ENCODE results near the gene CILP2. TPM values are rescaled to one million over a fixed set of nuclear protein-coding genes. Genes with fewer than 3 reads are reported as not detected.

The CILP2 gene
- total RNA-seq, 2 experiments from 2014 or later: 1.1 to 1.7 TPM

DNA sequence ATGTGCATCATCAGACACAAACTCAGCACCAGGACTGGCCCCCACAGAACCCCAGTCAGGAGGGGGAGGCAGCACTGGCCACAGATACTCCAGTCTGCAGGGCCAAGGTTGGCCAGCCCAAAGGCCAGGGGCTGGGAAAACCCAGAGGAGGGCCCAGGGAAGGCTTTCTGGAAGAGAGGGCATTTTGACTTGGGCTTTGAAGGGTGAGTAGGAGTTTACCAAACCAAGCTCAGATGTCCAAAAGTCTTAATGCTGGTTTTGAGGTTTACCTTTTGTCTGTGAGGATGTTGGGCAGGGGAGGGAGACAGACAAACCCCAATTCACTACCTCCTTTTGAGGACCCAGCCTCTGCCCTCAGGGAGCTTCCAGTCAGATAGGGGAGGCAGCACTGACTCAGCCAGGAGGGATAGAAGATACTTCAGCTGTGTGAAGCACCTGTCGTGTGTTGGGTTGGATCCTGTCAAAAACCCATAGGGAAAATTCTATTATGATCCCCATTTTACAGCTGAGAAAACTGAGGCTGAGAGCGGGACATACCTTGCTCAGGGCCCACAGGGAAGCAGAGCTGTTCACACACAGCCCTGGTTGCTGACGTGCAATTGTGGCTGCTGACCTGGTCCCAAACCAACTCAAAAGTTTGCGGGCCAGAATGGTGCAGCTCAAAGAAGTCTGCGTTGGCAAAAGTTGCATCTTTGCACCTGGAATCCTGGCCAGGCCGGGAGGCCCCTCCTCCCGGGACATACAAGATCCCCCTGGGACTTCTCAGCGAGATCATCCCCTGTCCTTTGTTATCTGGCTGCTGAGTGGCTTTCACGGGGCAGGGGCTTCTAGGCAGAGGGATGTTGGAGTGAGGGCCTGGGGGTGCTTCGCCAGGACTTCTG, 13.1 kb downstream of the CILP2 start:
- H3K4me1 Mint-ChIP-seq (ENCODE audit: low read depth): peaks cover 4% of the 10 kb centered on the region
- ChIA-PET POLR2A (interaction anchor here (0.7 to 1.2 kb wide), 2 partner anchors 55 to 118 kb away, joined by 3 to 4 read pairs; no protein-coding TSS in a partner anchor), CTCF (interaction anchor here (0.5 kb wide), 1 partner anchor 107 kb away, joined by 4 read pairs; no protein-coding TSS in a partner anchor)
- Histone ChIP-seq H3K27me3 (ENCODE audit: control insufficient read depth in 1 of 2, insufficient read depth in 2 of 2, low read length in 2 of 2) (no peaks in the 10 kb centered on the region), H3K27ac (ENCODE audit: low read depth in 1 of 2, low read length in 2 of 2) (no peak overlapping the region), H3K9me3 (ENCODE audit: control insufficient read depth in 1 of 2, insufficient read depth in 1 of 2, low read length in 2 of 2) (peaks cover 0 to 5% of the 10 kb centered on the region in 2 experiments), H3K4me3 (ENCODE audit: low read length) (no peak overlapping the region), H3K4me1 (ENCODE audit: insufficient read depth, low read length) (peaks cover 8% of the 10 kb centered on the region), H3K36me3 (ENCODE audit: insufficient read depth, low read length) (no peaks in the 10 kb centered on the region)
- no peak overlapping the region for H3K27ac Mint-ChIP-seq
- intact Hi-C loops (cut with DNase I, micrococcal nuclease): no loop called here
- no peaks in the 10 kb centered on the region for H3K9me3 Mint-ChIP-seq
- TF ChIP-seq, protein P1, sequence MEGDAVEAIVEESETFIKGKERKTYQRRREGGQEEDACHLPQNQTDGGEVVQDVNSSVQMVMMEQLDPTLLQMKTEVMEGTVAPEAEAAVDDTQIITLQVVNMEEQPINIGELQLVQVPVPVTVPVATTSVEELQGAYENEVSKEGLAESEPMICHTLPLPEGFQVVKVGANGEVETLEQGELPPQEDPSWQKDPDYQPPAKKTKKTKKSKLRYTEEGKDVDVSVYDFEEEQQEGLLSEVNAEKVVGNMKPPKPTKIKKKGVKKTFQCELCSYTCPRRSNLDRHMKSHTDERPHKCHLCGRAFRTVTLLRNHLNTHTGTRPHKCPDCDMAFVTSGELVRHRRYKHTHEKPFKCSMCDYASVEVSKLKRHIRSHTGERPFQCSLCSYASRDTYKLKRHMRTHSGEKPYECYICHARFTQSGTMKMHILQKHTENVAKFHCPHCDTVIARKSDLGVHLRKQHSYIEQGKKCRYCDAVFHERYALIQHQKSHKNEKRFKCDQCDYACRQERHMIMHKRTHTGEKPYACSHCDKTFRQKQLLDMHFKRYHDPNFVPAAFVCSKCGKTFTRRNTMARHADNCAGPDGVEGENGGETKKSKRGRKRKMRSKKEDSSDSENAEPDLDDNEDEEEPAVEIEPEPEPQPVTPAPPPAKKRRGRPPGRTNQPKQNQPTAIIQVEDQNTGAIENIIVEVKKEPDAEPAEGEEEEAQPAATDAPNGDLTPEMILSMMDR (IDR thresholded peaks at IDR 0.05): no peak
- DNase-seq (no peak), ATAC-seq (ENCODE audit: poor library complexity) (no peak)
- no peaks in the 10 kb centered on the region for H3K36me3 Mint-ChIP-seq (ENCODE audit: low read depth)
- H3K4me3 Mint-ChIP-seq: no peak overlapping the region
- no peaks in the 10 kb centered on the region for H3K27me3 Mint-ChIP-seq

DNA sequence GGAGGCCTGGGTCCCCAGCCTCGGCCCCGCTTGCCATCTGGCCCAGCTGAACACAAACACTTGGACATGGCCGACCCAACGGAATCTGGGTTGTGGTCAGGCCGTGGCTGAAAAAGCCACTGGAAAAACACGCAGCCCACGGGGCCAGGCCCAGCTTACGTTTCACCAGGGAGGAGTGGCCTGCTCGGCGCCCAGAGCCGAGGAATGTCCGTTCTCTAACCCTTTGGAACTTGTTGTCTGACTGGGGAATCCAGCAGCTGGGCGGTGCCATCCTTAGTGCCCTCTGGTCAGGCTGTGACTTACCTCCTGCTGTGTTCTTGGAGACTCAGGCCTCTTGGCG, 13.8 kb downstream of the CILP2 start:
- peaks cover 4% of the 10 kb centered on the region for H3K4me1 Mint-ChIP-seq (ENCODE audit: low read depth)
- H3K9me3 Mint-ChIP-seq: no peaks in the 10 kb centered on the region
- Histone ChIP-seq H3K4me3 (ENCODE audit: low read length) (no peak overlapping the region), H3K9me3 (ENCODE audit: control insufficient read depth in 1 of 2, insufficient read depth in 1 of 2, low read length in 2 of 2) (peaks cover 0 to 5% of the 10 kb centered on the region in 2 experiments), H3K27me3 (ENCODE audit: control insufficient read depth in 1 of 2, insufficient read depth in 2 of 2, low read length in 2 of 2) (no peaks in the 10 kb centered on the region), H3K4me1 (ENCODE audit: insufficient read depth, low read length) (peaks cover 8% of the 10 kb centered on the region), H3K36me3 (ENCODE audit: insufficient read depth, low read length) (no peaks in the 10 kb centered on the region), H3K27ac (ENCODE audit: low read depth in 1 of 2, low read length in 2 of 2) (no peak overlapping the region)
- H3K27me3 Mint-ChIP-seq: no peaks in the 10 kb centered on the region
- H3K4me3 Mint-ChIP-seq: no peak overlapping the region
- POLR2A ChIA-PET: interaction anchor here (1.2 kb wide), 1 partner anchor 54 kb away, joined by 3 read pairs; no protein-coding TSS in a partner anchor
- ATAC-seq (ENCODE audit: poor library complexity): no peak
- H3K27ac Mint-ChIP-seq: no peak overlapping the region
- H3K36me3 Mint-ChIP-seq (ENCODE audit: low read depth): no peaks in the 10 kb centered on the region
- TF ChIP-seq, protein P1 (IDR thresholded peaks at IDR 0.05): no peak
- intact Hi-C loops (cut with DNase I, micrococcal nuclease): no loop called here
- DNase-seq: no peak
- CTCF ChIA-PET: interaction anchor here (0.5 to 1.9 kb wide), 2 partner anchors 20 to 106 kb away, joined by 4 to 9 read pairs; no protein-coding TSS in a partner anchor

DNA sequence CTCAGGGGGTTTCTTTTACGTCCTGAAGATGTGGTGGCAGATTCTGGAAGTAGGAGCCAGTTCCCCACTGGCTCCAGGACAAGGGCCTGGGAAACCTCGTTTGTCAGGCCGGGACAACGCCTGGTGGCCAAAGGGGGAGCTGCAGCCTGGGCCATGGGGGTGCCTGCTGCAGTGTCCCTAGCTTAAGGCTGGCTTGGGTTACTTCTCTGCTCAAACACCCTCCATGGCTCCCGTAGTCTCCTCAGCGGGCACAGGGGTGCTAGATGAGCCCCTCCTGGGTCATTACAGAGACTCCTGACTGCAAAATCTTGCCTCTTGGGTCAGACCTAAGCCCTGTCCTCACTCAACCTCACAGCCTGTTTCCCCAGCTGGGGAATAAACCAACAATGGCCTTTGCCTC, 14.7 kb downstream of the CILP2 start:
- Histone ChIP-seq H3K27me3 (ENCODE audit: control insufficient read depth in 1 of 2, insufficient read depth in 2 of 2, low read length in 2 of 2) (no peaks in the 10 kb centered on the region), H3K27ac (ENCODE audit: low read depth in 1 of 2, low read length in 2 of 2) (no peak overlapping the region), H3K4me3 (ENCODE audit: low read length) (no peak overlapping the region), H3K4me1 (ENCODE audit: insufficient read depth, low read length) (peaks cover 8% of the 10 kb centered on the region), H3K36me3 (ENCODE audit: insufficient read depth, low read length) (no peaks in the 10 kb centered on the region), H3K9me3 (ENCODE audit: control insufficient read depth in 1 of 2, insufficient read depth in 1 of 2, low read length in 2 of 2) (peaks cover 0 to 5% of the 10 kb centered on the region in 2 experiments)
- ATAC-seq (ENCODE audit: poor library complexity) (peak; percentile 70), DNase-seq (peak in 4 of 14 experiments; percentile 30 to 53 (median 42))
- CTCF ChIA-PET: interaction anchor here (0.6 to 2.4 kb wide), 3 partner anchors 21 to 109 kb away, joined by 3 to 9 read pairs (median 6); no protein-coding TSS in a partner anchor
- POLR2A ChIA-PET: no interaction called here
- TF ChIP-seq, protein P1 (IDR thresholded peaks at IDR 0.05): peak; percentile 31
- intact Hi-C loops (cut with DNase I, micrococcal nuclease): no loop called here
- no peaks in the 10 kb centered on the region for H3K27me3 Mint-ChIP-seq
- no peak overlapping the region for H3K4me3 Mint-ChIP-seq
- H3K27ac Mint-ChIP-seq: no peak overlapping the region
- H3K9me3 Mint-ChIP-seq: no peaks in the 10 kb centered on the region
- H3K36me3 Mint-ChIP-seq (ENCODE audit: low read depth): no peaks in the 10 kb centered on the region
- peaks cover 4% of the 10 kb centered on the region for H3K4me1 Mint-ChIP-seq (ENCODE audit: low read depth)

Measured in CD4-positive, alpha-beta T cell (primary cell).